Neural cell (in vitro differentiated cells): ENCODE data around the gene NBEA. TPM values are rescaled to one million over a fixed set of nuclear protein-coding genes. Genes with fewer than 3 reads are reported as not detected.

Experiments used
- H2AFZ ChIP-seq: fragments of 200-600, 300-800 bp; sonication (generic), shearing (Covaris generic); 2 replicates; pipeline ENCODE4 v1.6.0; 2014; ENCODE audit warnings: low read depth, mild to moderate bottlenecking, antibody characterized with exemption, low read length, moderate library complexity
- H3F3A ChIP-seq: fragments of 200-600 bp; shearing (Covaris generic); 2 replicates; pipeline ENCODE4 v1.6.1; 2016; ENCODE audit warnings: mild to moderate bottlenecking, moderate library complexity, mixed read lengths, antibody characterized with exemption, low read length; ENCODE audit not compliant: insufficient read depth, poor library complexity, severe bottlenecking
- H3K27ac ChIP-seq: fragments of 200-600, 300-800 bp; sonication (generic), shearing (Covaris generic); 2 replicates; pipeline ENCODE4 v1.5.1; 2014; ENCODE audit warnings: mild to moderate bottlenecking, low read length, moderate library complexity
- H3K27me3 ChIP-seq: fragments of 300-800, 200-600 bp; sonication (generic), shearing (Covaris generic); 2 replicates; pipeline ENCODE4 v1.6.0; 2014; ENCODE audit warnings: mild to moderate bottlenecking, low read depth, low read length, moderate library complexity; ENCODE audit not compliant: insufficient read depth
- H3K36me3 ChIP-seq: fragments of 300-800, 200-600 bp; sonication (generic), shearing (Covaris generic); 2 replicates; pipeline ENCODE4 v1.5.1; 2014; ENCODE audit warnings: mild to moderate bottlenecking, antibody characterized with exemption, low read length, moderate library complexity; ENCODE audit not compliant: insufficient read depth
- H3K4me2 ChIP-seq: fragments of 300-800, 200-600 bp; sonication (generic), shearing (Covaris generic); 2 replicates; pipeline ENCODE4 v1.6.0; 2014; ENCODE audit warnings: mild to moderate bottlenecking, low read length
- H3K4me3 ChIP-seq: fragments of 300-800, 200-600 bp; sonication (generic), shearing (Covaris generic); 2 replicates; pipeline ENCODE4 v1.5.1; 2014; ENCODE audit warnings: mild to moderate bottlenecking, low read length, moderate library complexity
- H3K79me2 ChIP-seq: fragments of 200-600 bp; shearing (Covaris generic); replicated peaks from 2 replicates; pipeline ENCODE4 v1.6.0; 2014; ENCODE audit warnings: mild to moderate bottlenecking, low read length, moderate library complexity; ENCODE audit not compliant: insufficient read depth
- H3K9ac ChIP-seq: fragments of 300-800, 200-600 bp; sonication (generic), shearing (Covaris generic); 2 replicates; pipeline ENCODE4 v1.6.1; 2016; ENCODE audit warnings: mild to moderate bottlenecking, low read length, mixed read lengths
- H3K9me2 ChIP-seq: fragments of 200-600 bp; shearing (Covaris generic); 2 replicates; pipeline ENCODE4 v1.6.1; 2016; ENCODE audit warnings: mild to moderate bottlenecking, low read length, mixed read lengths; ENCODE audit not compliant: insufficient read depth
- H3K9me3 ChIP-seq: fragments of 200-600, 300-800 bp; sonication (generic), shearing (Covaris generic); 2 replicates; pipeline ENCODE4 v1.6.1; 2016; ENCODE audit warnings: mild to moderate bottlenecking, mixed run types, low read length, moderate library complexity, mixed read lengths
- H4K20me1 ChIP-seq: fragments of 200-600 bp; shearing (Covaris generic); 2 replicates; pipeline ENCODE4 v1.6.1; 2016; ENCODE audit warnings: mild to moderate bottlenecking, mixed run types; ENCODE audit not compliant: insufficient read depth
- EP300 ChIP-seq: fragments of 450-650 bp; conservative IDR thresholded peaks from 2 replicates; pipeline ENCODE4 v1.6.1; 2014; ENCODE audit warnings: antibody characterized with exemption, mild to moderate bottlenecking, moderate library complexity; ENCODE audit not compliant: poor library complexity, severe bottlenecking
- EZH2 ChIP-seq: fragments of 200-600, 300-800 bp; shearing (Covaris generic), sonication (generic); IDR thresholded peaks from 2 replicates; pipeline ENCODE4 v1.6.1; 2014; ENCODE audit warnings: antibody characterized with exemption, low read length, borderline replicate concordance, mild to moderate bottlenecking; ENCODE audit not compliant: insufficient read depth, poor library complexity, severe bottlenecking
- MXI1 ChIP-seq: fragments of 450-650 bp; conservative IDR thresholded peaks from 2 replicates; pipeline ENCODE4 v1.6.1; 2014; ENCODE audit warnings: antibody characterized with exemption, mild to moderate bottlenecking; ENCODE audit not compliant: poor library complexity, severe bottlenecking
- POLR2AphosphoS5 ChIP-seq: IDR thresholded peaks from 2 replicates; pipeline ENCODE4 v1.6.1; 2012
- RAD21 ChIP-seq: fragments of 450-650 bp; conservative IDR thresholded peaks from 2 replicates; pipeline ENCODE4 v1.6.1; 2014; ENCODE audit warnings: antibody characterized with exemption, mild to moderate bottlenecking, moderate library complexity
- SMC3 ChIP-seq: fragments of 450-650 bp; conservative IDR thresholded peaks from 2 replicates; pipeline ENCODE4 v1.6.1; 2014; ENCODE audit warnings: antibody characterized with exemption, mild to moderate bottlenecking, moderate library complexity; ENCODE audit not compliant: poor library complexity
- TAF1 ChIP-seq: IDR thresholded peaks from 2 replicates; pipeline ENCODE4 v1.6.1; 2012; ENCODE audit warnings: low read depth
- polyA plus RNA-seq: library from polyadenylated mRNA; depleted of rRNA; stranded (reverse); fragments of >200 nt; gene quantifications from 2 replicates; pipeline ENCODE4 v1.2.3, GENCODE V29; 2014
- TF ChIP-seq, protein P1 (sequence below): fragments of 450-650 bp; IDR thresholded peaks from 2 replicates; pipeline ENCODE4 v1.5.1; 2014; ENCODE audit warnings: antibody characterized with exemption, mild to moderate bottlenecking, moderate library complexity; ENCODE audit not compliant: poor library complexity, severe bottlenecking
- TF ChIP-seq, protein P2 (sequence below): IDR thresholded peaks from 2 replicates; pipeline ENCODE4 v1.6.1; 2012; ENCODE audit warnings: borderline replicate concordance

Gene NBEA
- polyA plus RNA-seq, 1 donor from 2014 or later = 55.8 TPM

DNA sequence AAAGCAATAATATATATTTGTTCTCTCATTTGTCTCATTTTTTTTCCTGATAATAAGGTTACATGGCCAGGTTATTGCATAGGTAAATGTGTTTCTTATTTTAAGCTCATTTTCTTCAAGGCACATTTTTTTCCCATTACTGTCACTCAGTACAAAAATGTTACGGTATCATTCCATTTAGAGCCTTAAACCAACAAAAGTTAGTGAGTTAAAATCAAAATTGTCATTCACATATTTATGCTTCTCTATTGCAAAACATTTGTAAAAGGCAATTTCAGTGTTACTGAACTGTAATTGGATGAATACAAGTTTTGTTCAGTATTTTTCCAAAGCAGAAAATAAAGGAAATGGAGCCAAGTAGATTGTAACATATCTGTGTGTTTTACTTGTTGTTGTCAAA lies 652.0 kb downstream of the NBEA start:
- H3K4me2 ChIP-seq = no peak overlapping the region
- H3F3A ChIP-seq = no peaks in the 10 kb centered on the region
- no peak overlapping the region for H3K4me3 ChIP-seq
- no peak for TF ChIP-seq TAF1
- TF ChIP-seq EZH2 = no peak
- no peak for TF ChIP-seq EP300
- H3K79me2 ChIP-seq = no peaks in the 10 kb centered on the region
- H3K9ac ChIP-seq = no peak overlapping the region
- H3K27ac ChIP-seq = no peak overlapping the region
- no peaks in the 10 kb centered on the region for H3K9me2 ChIP-seq
- H4K20me1 ChIP-seq = no peaks in the 10 kb centered on the region
- no peaks in the 10 kb centered on the region for H3K9me3 ChIP-seq
- H3K36me3 ChIP-seq = peaks cover 4% of the 10 kb centered on the region
- H2AFZ ChIP-seq = no peak overlapping the region
- no peaks in the 10 kb centered on the region for H3K27me3 ChIP-seq

DNA sequence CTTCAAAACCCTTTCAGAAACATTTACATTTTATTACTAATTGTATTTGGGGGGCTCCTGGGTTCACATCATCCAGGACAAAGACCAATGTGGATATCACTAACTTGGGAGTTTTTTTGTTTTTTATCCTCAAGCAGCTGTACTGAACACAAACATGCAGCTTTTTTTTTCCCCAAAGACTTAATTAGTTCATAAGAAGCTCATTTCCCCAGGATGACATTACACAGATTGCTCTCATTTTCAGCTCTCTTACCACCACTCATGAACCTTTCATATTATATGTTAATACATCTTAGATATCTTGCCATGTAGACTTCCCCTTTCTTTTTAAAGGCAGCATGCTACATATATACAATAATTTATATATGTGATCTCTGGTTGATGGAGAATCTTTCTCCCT lies 653.1 kb downstream of the NBEA start:
- H3K9ac ChIP-seq = no peak overlapping the region
- H3K79me2 ChIP-seq = no peaks in the 10 kb centered on the region
- H3K9me2 ChIP-seq = no peaks in the 10 kb centered on the region
- H3K36me3 ChIP-seq = no peaks in the 10 kb centered on the region
- H3K27ac ChIP-seq = no peak overlapping the region
- no peaks in the 10 kb centered on the region for H3K27me3 ChIP-seq
- H3K4me3 ChIP-seq = no peak overlapping the region
- H3K9me3 ChIP-seq = no peaks in the 10 kb centered on the region
- H2AFZ ChIP-seq = no peak overlapping the region
- no peaks in the 10 kb centered on the region for H3F3A ChIP-seq
- H4K20me1 ChIP-seq = no peaks in the 10 kb centered on the region
- TF ChIP-seq SMC3 (no peak), POLR2AphosphoS5 (no peak)
- TF ChIP-seq, protein P1, sequence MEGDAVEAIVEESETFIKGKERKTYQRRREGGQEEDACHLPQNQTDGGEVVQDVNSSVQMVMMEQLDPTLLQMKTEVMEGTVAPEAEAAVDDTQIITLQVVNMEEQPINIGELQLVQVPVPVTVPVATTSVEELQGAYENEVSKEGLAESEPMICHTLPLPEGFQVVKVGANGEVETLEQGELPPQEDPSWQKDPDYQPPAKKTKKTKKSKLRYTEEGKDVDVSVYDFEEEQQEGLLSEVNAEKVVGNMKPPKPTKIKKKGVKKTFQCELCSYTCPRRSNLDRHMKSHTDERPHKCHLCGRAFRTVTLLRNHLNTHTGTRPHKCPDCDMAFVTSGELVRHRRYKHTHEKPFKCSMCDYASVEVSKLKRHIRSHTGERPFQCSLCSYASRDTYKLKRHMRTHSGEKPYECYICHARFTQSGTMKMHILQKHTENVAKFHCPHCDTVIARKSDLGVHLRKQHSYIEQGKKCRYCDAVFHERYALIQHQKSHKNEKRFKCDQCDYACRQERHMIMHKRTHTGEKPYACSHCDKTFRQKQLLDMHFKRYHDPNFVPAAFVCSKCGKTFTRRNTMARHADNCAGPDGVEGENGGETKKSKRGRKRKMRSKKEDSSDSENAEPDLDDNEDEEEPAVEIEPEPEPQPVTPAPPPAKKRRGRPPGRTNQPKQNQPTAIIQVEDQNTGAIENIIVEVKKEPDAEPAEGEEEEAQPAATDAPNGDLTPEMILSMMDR = no peak
- H3K4me2 ChIP-seq = no peak overlapping the region

DNA sequence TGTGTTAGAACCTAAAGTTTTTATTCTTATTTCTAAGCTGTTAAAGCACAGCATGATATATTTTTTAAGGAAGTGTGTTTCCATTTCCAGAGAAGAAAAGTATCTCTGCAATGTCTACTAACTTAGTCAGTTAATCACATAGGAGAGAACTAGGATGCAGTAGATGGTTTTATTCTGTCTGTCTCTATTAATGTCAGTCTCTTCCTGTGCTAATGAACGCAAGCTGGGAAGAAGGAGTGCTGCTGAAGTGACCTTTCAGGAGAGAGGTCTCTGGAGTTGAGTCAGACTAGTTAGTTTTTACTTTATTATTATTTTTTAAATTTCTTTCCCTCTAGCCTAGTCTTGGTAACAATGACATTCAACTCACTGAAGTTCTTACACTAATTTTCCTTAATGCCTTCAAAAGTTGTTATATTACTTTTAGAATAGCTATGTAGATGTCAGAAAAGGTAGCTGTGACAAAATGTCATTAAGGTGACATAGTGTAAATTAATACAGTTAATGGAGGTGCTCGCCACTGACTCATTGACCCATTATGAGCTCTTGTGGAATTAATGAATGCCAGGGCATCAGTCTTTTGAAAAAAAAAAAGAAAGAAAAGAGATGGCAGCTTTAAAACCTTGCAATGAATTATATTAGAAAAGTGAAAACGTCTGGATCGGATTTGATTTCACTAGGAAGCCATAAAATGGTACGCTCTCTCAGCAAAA lies 654.4 kb downstream of the NBEA start:
- Histone ChIP-seq H3F3A (no peaks in the 10 kb centered on the region), H4K20me1 (no peaks in the 10 kb centered on the region), H3K9me3 (no peaks in the 10 kb centered on the region)

More for the DNA sequence above, 654.4 kb downstream of the NBEA start:
- Histone ChIP-seq H3K79me2 (no peaks in the 10 kb centered on the region), H3K9me2 (no peaks in the 10 kb centered on the region), H3K27me3 (no peaks in the 10 kb centered on the region), H3K4me3 (no peak overlapping the region), H3K9ac (no peak overlapping the region), H3K4me2 (no peak overlapping the region), H2AFZ (no peak overlapping the region), H3K36me3 (no peaks in the 10 kb centered on the region), H3K27ac (no peak overlapping the region)
- TF ChIP-seq MXI1 = no peak
- TF ChIP-seq, protein P2, sequence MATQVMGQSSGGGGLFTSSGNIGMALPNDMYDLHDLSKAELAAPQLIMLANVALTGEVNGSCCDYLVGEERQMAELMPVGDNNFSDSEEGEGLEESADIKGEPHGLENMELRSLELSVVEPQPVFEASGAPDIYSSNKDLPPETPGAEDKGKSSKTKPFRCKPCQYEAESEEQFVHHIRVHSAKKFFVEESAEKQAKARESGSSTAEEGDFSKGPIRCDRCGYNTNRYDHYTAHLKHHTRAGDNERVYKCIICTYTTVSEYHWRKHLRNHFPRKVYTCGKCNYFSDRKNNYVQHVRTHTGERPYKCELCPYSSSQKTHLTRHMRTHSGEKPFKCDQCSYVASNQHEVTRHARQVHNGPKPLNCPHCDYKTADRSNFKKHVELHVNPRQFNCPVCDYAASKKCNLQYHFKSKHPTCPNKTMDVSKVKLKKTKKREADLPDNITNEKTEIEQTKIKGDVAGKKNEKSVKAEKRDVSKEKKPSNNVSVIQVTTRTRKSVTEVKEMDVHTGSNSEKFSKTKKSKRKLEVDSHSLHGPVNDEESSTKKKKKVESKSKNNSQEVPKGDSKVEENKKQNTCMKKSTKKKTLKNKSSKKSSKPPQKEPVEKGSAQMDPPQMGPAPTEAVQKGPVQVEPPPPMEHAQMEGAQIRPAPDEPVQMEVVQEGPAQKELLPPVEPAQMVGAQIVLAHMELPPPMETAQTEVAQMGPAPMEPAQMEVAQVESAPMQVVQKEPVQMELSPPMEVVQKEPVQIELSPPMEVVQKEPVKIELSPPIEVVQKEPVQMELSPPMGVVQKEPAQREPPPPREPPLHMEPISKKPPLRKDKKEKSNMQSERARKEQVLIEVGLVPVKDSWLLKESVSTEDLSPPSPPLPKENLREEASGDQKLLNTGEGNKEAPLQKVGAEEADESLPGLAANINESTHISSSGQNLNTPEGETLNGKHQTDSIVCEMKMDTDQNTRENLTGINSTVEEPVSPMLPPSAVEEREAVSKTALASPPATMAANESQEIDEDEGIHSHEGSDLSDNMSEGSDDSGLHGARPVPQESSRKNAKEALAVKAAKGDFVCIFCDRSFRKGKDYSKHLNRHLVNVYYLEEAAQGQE = no peak
- no peak for TF ChIP-seq RAD21
- no peak for TF ChIP-seq EZH2
- no peak for TF ChIP-seq TAF1
